GM12892 (cell line): ENCODE measurements around the gene VSX2.

Experiments used
- POLR2A ChIP-seq: IDR thresholded peaks from 2 replicates; pipeline ENCODE4 v1.6.1; 2011; ENCODE audit warnings: low read depth, low read length, control low read depth
- TAF1 ChIP-seq: IDR thresholded peaks from 2 replicates; pipeline ENCODE4 v1.6.1; 2011; ENCODE audit warnings: low read depth, mild to moderate bottlenecking, control low read depth, low read length, borderline replicate concordance

DNA sequence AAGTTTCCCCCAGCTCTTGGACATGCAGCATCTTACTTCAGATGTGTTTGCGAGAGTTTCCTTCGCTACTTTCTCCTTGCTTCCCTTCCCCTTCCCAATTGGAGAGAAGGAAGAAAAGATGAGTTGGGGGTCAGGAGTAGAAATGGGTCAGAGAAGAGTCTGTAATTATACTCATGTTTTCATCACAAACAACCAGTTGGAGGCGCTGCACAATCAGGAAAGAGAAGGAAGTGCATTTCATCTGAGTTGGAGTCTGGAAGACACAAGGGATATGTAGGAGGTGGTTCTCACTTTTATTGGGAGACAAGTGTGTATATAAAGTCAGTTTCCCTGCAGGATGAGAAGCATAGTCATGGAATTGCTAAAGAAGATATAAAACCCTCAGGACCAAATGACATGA lies 31.3 kb upstream of the VSX2 start:
- TF ChIP-seq POLR2A = no peak
- no peak for TF ChIP-seq TAF1
